HEK293 (cell line): Measurements from ENCODE around the gene ARG1.

Source experiments
- CTCF ChIA-PET: fragments of 350-600 bp; formaldehyde crosslinking; extraction: SDS; loops from one replicate; lab custom pipeline; 2021; ENCODE audit warnings: antibody characterized with exemption; lab: Yijun Ruan, JAX
- POLR2A ChIA-PET: fragments of 300-600 bp; formaldehyde crosslinking; extraction: SDS; loops from one replicate; lab custom pipeline; 2020; ENCODE audit warnings: antibody characterized with exemption, inconsistent platforms; lab: Yijun Ruan, JAX
- H3K27ac ChIP-seq: fragments of 200-500 bp; sonication (Bioruptor generic); 2 replicates; pipeline ENCODE4 v1.5.1; 2014; ENCODE audit warnings: low read depth, low read length, control low read depth, inconsistent platforms; ENCODE audit errors: extremely low read depth
- H3K36me3 ChIP-seq, 2 experiments: fragments of 200-500 bp in 1 of 2; sonication (Bioruptor generic) in 1 of 2; 1 replicate in 1 of 2; 2 replicates in 1 of 2; pipeline ENCODE4 v1.5.1; 2014 to 2017; ENCODE audit warnings: inconsistent platforms in 2 of 2, low read length in 2 of 2; ENCODE audit not compliant: control insufficient read depth in 2 of 2, insufficient read depth in 1 of 2
- H3K4me1 ChIP-seq: fragments of 200-500 bp; sonication (Bioruptor generic); 2 replicates; pipeline ENCODE4 v1.5.1; 2014; ENCODE audit warnings: mild to moderate bottlenecking, low read length, inconsistent platforms; ENCODE audit not compliant: control insufficient read depth, insufficient read depth
- H3K4me3 ChIP-seq: 2 replicates; pipeline ENCODE4 v1.5.1; 2011; ENCODE audit warnings: low read depth, mild to moderate bottlenecking, control low read depth, low read length, moderate library complexity
- H3K9me3 ChIP-seq: fragments of 200-500 bp; sonication (Bioruptor generic); 2 replicates; pipeline ENCODE4 v1.5.1; 2014; ENCODE audit warnings: low read depth, low read length, inconsistent platforms; ENCODE audit not compliant: control insufficient read depth, insufficient read depth
- BCL11A ChIP-seq: fragments of 450-650 bp; formaldehyde crosslinking; IDR thresholded peaks from 2 replicates; pipeline ENCODE4 v1.5.1; 2016; ENCODE audit warnings: low read depth, missing biosample characterization, missing genetic modification characterization
- GLIS2 ChIP-seq: fragments of 450-650 bp; formaldehyde crosslinking; IDR thresholded peaks from 2 replicates; pipeline ENCODE4 v1.5.1; 2016; ENCODE audit warnings: missing biosample characterization, missing genetic modification characterization
- HOXA7 ChIP-seq: sonication (generic); formaldehyde crosslinking; IDR thresholded peaks from 2 replicates; pipeline ENCODE4 v1.8.1; 2022; ENCODE audit warnings: missing genetic modification reagents, borderline replicate concordance
- KLF10 ChIP-seq: fragments of 450-650 bp; IDR thresholded peaks from 2 replicates; pipeline ENCODE4 v1.5.1; 2018; ENCODE audit warnings: missing biosample characterization, mild to moderate bottlenecking, missing genetic modification characterization
- SCRT1 ChIP-seq: fragments of 450-650 bp; formaldehyde crosslinking; IDR thresholded peaks from 2 replicates; pipeline ENCODE4 v1.5.1; 2016; ENCODE audit warnings: missing biosample characterization, missing genetic modification characterization, borderline replicate concordance
- SP3 ChIP-seq: fragments of 450-650 bp; formaldehyde crosslinking; IDR thresholded peaks from 2 replicates; pipeline ENCODE4 v1.5.1; 2016; ENCODE audit warnings: missing biosample characterization, missing genetic modification characterization
- SP7 ChIP-seq: fragments of 450-650 bp; formaldehyde crosslinking; IDR thresholded peaks from 2 replicates; pipeline ENCODE4 v1.5.1; 2016; ENCODE audit warnings: missing biosample characterization, missing genetic modification characterization
- TRIM28 ChIP-seq: IDR thresholded peaks from 2 replicates; pipeline ENCODE4 v1.6.1; 2011; ENCODE audit warnings: low read length, control low read depth, borderline replicate concordance
- ZNF211 ChIP-seq: fragments of 450-650 bp; formaldehyde crosslinking; IDR thresholded peaks from 2 replicates; pipeline ENCODE4 v1.5.1; 2016; ENCODE audit warnings: low read depth, missing biosample characterization, missing genetic modification characterization
- ZNF274 ChIP-seq, 2 experiments: fragments of 200-500 bp in 1 of 2; fragments of 450-650 bp in 1 of 2; sonication (Bioruptor generic) in 1 of 2; formaldehyde crosslinking in 1 of 2; IDR thresholded peaks; 2 replicates each; pipeline versions ENCODE4 v1.5.1 to v1.6.1; 2014 to 2016; ENCODE audit warnings: borderline replicate concordance in 1 of 2, inconsistent platforms in 1 of 2, low read length in 1 of 2, missing biosample characterization in 1 of 2, missing genetic modification characterization in 1 of 2
- ZNF302 ChIP-seq: fragments of 450-650 bp; formaldehyde crosslinking; IDR thresholded peaks from 2 replicates; pipeline ENCODE4 v1.5.1; 2016; ENCODE audit warnings: missing biosample characterization, missing genetic modification characterization, low read depth
- ZNF311 ChIP-seq: fragments of 450-650 bp; formaldehyde crosslinking; IDR thresholded peaks from 2 replicates; pipeline ENCODE4 v1.5.1; 2017; ENCODE audit warnings: missing biosample characterization, missing genetic modification characterization, borderline replicate concordance
- ZNF341 ChIP-seq: fragments of 450-650 bp; formaldehyde crosslinking; IDR thresholded peaks from 2 replicates; pipeline ENCODE4; 2016; ENCODE audit warnings: low read depth, missing biosample characterization, missing genetic modification characterization
- ZNF37A ChIP-seq: fragments of 450-650 bp; IDR thresholded peaks from 2 replicates; pipeline ENCODE4 v1.5.1; 2018; ENCODE audit warnings: missing biosample characterization, missing genetic modification characterization
- ZNF404 ChIP-seq: fragments of 450-650 bp; formaldehyde crosslinking; IDR thresholded peaks from 2 replicates; pipeline ENCODE4 v1.5.1; 2017; ENCODE audit warnings: missing biosample characterization, missing genetic modification characterization
- ZNF521 ChIP-seq: fragments of 450-650 bp; formaldehyde crosslinking; IDR thresholded peaks from 2 replicates; pipeline ENCODE4 v1.5.1; 2017; ENCODE audit warnings: missing biosample characterization, mild to moderate bottlenecking, missing genetic modification characterization
- ZNF555 ChIP-seq: fragments of 450-650 bp; formaldehyde crosslinking; conservative IDR thresholded peaks from 2 replicates; pipeline ENCODE4 v1.5.1; 2017; ENCODE audit warnings: missing biosample characterization, mild to moderate bottlenecking, missing genetic modification characterization, inconsistent platforms
- ZNF660 ChIP-seq: fragments of 450-650 bp; IDR thresholded peaks from 2 replicates; pipeline ENCODE4 v1.5.1; 2018; ENCODE audit warnings: missing biosample characterization, mild to moderate bottlenecking, missing genetic modification characterization
- ZNF776 ChIP-seq: fragments of 450-650 bp; formaldehyde crosslinking; IDR thresholded peaks from 2 replicates; pipeline ENCODE4 v1.5.0; 2017; ENCODE audit warnings: missing biosample characterization, missing genetic modification characterization, borderline replicate concordance
- ZSCAN16 ChIP-seq: fragments of 450-650 bp; formaldehyde crosslinking; IDR thresholded peaks from 2 replicates; pipeline ENCODE4 v1.5.1; 2016; ENCODE audit warnings: missing biosample characterization, missing genetic modification characterization
- ZSCAN23 ChIP-seq: fragments of 450-650 bp; formaldehyde crosslinking; IDR thresholded peaks from 2 replicates; pipeline ENCODE4 v1.5.1; 2016; ENCODE audit warnings: missing biosample characterization, missing genetic modification characterization
- TF ChIP-seq, protein P1 (sequence below): fragments of 450-650 bp; formaldehyde crosslinking; IDR thresholded peaks from 2 replicates; pipeline ENCODE4 v1.5.1; 2016; ENCODE audit warnings: missing biosample characterization, missing genetic modification characterization
- TF ChIP-seq, protein P2 (sequence below): fragments of 450-650 bp; formaldehyde crosslinking; IDR thresholded peaks from 2 replicates; pipeline ENCODE4 v1.5.1; 2017; ENCODE audit warnings: missing biosample characterization, missing genetic modification characterization
- TF ChIP-seq, protein P3 (sequence below): fragments of 450-650 bp; formaldehyde crosslinking; IDR thresholded peaks from 2 replicates; pipeline ENCODE4 v1.5.1; 2016; ENCODE audit warnings: missing biosample characterization, missing genetic modification characterization, low read depth
- TF ChIP-seq, protein P4 (sequence below): fragments of 450-650 bp; formaldehyde crosslinking; IDR thresholded peaks from 2 replicates; pipeline ENCODE4 v1.5.1; 2016; ENCODE audit warnings: missing biosample characterization, missing genetic modification characterization
- TF ChIP-seq, protein P5 (sequence below): fragments of 450-650 bp; formaldehyde crosslinking; IDR thresholded peaks from 2 replicates; pipeline ENCODE4 v1.5.1; 2016; ENCODE audit warnings: missing biosample characterization, missing genetic modification characterization

ARG1 gene

DNA sequence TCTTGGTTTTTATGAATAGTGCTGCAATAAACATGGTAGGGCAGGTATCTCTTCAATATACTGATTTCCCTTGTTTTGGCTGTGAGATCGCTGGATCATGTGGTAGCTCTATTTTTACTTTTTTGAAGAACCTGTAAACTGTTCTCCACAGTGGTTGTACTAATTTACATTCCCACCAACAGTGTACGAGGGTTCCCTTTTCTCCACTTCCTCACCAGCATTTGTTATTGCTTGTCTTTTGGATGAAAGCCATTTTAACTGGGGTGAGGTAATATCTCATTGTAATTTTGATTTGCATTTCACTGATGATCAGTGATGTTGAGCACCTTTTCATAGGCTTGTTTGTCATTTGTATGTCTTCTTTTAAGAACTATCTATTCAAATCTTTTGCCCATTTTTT lies 8.0 kb upstream of the ARG1 start (continued):
- no peak for TF ChIP-seq BCL11A (tag by site-specific recombination)
- no peak for TF ChIP-seq SP3 (tag by site-specific recombination)

DNA sequence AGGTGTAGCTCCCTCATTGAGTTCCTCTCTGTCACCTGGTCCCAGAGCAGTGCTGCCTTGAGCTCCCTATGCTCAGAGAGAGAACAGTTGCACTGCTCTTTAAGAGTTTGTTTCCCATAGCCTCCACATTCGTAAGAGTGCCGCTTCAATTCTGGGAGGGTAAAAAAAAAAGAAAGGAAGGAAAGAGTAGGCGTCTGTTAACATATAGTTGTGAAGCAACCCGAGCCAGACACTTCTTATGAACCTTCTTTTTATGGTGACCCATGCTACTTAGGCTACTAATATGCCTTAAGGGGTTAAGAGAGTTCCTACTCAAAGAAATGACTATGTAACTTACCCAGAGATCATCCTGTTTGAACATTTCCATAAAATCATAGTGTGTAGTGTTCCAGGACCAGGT lies 4.3 kb upstream of the ARG1 start:
- CTCF ChIA-PET, result interaction anchor here (0.9 kb wide), 1 partner anchor 49 kb away, joined by 4 read pairs; no protein-coding TSS in a partner anchor
- Histone ChIP-seq H3K4me1 (no peaks in the 10 kb centered on the region), H3K36me3 (peaks cover 0 to 14% of the 10 kb centered on the region in 2 experiments; a peak in 2 of 3 replicates), H3K9me3 (no peaks in the 10 kb centered on the region), H3K27ac (no peak overlapping the region), H3K4me3 (no peak overlapping the region)
- TF ChIP-seq GLIS2 (tag by site-specific recombination) (no peak), ZNF521 (tag by site-specific recombination) (no peak), ZNF341 (tag by site-specific recombination) (no peak), ZSCAN23 (tag by site-specific recombination) (no peak), ZNF311 (no peak), HOXA7 (no peak), ZNF211 (tag by site-specific recombination) (no peak), SCRT1 (no peak), SP7 (tag by site-specific recombination) (no peak), KLF10 (tag by site-specific recombination) (no peak), TRIM28 (no peak)
- TF ChIP-seq, protein P1, sequence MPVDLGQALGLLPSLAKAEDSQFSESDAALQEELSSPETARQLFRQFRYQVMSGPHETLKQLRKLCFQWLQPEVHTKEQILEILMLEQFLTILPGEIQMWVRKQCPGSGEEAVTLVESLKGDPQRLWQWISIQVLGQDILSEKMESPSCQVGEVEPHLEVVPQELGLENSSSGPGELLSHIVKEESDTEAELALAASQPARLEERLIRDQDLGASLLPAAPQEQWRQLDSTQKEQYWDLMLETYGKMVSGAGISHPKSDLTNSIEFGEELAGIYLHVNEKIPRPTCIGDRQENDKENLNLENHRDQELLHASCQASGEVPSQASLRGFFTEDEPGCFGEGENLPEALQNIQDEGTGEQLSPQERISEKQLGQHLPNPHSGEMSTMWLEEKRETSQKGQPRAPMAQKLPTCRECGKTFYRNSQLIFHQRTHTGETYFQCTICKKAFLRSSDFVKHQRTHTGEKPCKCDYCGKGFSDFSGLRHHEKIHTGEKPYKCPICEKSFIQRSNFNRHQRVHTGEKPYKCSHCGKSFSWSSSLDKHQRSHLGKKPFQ (tag by site-specific recombination), result no peak
- TF ChIP-seq, protein P2, sequence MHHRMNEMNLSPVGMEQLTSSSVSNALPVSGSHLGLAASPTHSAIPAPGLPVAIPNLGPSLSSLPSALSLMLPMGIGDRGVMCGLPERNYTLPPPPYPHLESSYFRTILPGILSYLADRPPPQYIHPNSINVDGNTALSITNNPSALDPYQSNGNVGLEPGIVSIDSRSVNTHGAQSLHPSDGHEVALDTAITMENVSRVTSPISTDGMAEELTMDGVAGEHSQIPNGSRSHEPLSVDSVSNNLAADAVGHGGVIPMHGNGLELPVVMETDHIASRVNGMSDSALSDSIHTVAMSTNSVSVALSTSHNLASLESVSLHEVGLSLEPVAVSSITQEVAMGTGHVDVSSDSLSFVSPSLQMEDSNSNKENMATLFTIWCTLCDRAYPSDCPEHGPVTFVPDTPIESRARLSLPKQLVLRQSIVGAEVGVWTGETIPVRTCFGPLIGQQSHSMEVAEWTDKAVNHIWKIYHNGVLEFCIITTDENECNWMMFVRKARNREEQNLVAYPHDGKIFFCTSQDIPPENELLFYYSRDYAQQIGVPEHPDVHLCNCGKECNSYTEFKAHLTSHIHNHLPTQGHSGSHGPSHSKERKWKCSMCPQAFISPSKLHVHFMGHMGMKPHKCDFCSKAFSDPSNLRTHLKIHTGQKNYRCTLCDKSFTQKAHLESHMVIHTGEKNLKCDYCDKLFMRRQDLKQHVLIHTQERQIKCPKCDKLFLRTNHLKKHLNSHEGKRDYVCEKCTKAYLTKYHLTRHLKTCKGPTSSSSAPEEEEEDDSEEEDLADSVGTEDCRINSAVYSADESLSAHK, result no peak
- TF ChIP-seq, protein P3, sequence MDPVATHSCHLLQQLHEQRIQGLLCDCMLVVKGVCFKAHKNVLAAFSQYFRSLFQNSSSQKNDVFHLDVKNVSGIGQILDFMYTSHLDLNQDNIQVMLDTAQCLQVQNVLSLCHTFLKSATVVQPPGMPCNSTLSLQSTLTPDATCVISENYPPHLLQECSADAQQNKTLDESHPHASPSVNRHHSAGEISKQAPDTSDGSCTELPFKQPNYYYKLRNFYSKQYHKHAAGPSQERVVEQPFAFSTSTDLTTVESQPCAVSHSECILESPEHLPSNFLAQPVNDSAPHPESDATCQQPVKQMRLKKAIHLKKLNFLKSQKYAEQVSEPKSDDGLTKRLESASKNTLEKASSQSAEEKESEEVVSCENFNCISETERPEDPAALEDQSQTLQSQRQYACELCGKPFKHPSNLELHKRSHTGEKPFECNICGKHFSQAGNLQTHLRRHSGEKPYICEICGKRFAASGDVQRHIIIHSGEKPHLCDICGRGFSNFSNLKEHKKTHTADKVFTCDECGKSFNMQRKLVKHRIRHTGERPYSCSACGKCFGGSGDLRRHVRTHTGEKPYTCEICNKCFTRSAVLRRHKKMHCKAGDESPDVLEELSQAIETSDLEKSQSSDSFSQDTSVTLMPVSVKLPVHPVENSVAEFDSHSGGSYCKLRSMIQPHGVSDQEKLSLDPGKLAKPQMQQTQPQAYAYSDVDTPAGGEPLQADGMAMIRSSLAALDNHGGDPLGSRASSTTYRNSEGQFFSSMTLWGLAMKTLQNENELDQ, result no peak
- POLR2A ChIA-PET, result interaction anchor here (1.1 kb wide), 1 partner anchor 60 kb away, joined by 3 read pairs; the partner anchor contains the start of gene MED23

DNA sequence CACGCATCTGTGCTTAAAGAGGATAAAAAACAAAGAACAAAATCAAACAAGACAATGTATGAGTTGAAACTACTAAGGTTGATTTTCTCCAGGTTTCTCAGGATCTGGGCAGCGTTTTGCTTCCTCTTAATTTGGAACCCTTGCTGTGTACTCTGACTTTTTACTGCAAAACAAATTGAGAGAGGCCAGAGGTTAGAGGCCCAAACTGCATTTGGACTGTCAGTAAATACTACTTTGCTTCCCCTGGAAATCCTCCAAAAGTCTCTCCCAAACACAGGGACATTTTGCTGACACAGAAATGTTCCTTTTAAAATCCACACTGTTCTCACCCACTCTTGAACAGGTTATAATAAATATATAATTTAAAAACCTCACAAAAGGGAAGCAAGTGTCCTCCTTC lies 1.1 kb downstream of the ARG1 start:
- Histone ChIP-seq H3K4me1 (0 out of 2 replicates have a peak, but pooled peaks cover 5% of the 10 kb centered on the region), H3K4me3 (no peak overlapping the region), H3K36me3 (peaks cover 10 to 46% of the 10 kb centered on the region in 2 experiments; a peak in 2 of 3 replicates), H3K27ac (no peak overlapping the region), H3K9me3 (no peaks in the 10 kb centered on the region)
- POLR2A ChIA-PET, result no interaction called here
- CTCF ChIA-PET, result interaction anchor here (0.6 kb wide), 1 partner anchor 48 kb away, joined by 3 read pairs; no protein-coding TSS in a partner anchor
- TF ChIP-seq ZSCAN16 (no peak), ZNF404 (tag by site-specific recombination) (no peak), ZNF776 (tag by site-specific recombination) (no peak), ZNF660 (tag by site-specific recombination) (no peak), ZNF274 (IDR thresholded peaks at IDR 0.05; ENCODE audit: low read length) (no peak), ZNF274 (tag by site-specific recombination; IDR thresholded peaks at IDR 0.05; ENCODE audit: borderline replicate concordance) (no peak), ZNF302 (no peak), ZNF37A (no peak), ZNF555 (no peak)
- TF ChIP-seq, protein P4, sequence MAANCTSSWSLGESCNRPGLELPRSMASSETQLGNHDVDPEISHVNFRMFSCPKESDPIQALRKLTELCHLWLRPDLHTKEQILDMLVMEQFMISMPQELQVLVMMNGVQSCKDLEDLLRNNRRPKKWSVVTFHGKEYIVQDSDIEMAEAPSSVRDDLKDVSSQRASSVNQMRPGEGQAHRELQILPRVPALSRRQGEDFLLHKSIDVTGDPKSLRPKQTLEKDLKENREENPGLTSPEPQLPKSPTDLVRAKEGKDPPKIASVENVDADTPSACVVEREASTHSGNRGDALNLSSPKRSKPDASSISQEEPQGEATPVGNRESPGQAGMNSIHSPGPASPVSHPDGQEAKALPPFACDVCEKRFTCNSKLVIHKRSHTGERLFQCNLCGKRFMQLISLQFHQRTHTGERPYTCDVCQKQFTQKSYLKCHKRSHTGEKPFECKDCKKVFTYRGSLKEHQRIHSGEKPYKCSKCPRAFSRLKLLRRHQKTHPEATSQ (tag by site-specific recombination), result no peak
- TF ChIP-seq, protein P5, sequence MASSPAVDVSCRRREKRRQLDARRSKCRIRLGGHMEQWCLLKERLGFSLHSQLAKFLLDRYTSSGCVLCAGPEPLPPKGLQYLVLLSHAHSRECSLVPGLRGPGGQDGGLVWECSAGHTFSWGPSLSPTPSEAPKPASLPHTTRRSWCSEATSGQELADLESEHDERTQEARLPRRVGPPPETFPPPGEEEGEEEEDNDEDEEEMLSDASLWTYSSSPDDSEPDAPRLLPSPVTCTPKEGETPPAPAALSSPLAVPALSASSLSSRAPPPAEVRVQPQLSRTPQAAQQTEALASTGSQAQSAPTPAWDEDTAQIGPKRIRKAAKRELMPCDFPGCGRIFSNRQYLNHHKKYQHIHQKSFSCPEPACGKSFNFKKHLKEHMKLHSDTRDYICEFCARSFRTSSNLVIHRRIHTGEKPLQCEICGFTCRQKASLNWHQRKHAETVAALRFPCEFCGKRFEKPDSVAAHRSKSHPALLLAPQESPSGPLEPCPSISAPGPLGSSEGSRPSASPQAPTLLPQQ, result no peak
